CD4-positive, alpha-beta T cell treated with Interleukin-15 for 4 hours (primary cell): ENCODE data around the gene LRRC57.

Experiments
- DNase-seq: peaks from one replicate; pipeline ENCODE4 v3.0.0-alpha.2; 2020; ENCODE audit warnings: low spot score

Gene LRRC57

DNA sequence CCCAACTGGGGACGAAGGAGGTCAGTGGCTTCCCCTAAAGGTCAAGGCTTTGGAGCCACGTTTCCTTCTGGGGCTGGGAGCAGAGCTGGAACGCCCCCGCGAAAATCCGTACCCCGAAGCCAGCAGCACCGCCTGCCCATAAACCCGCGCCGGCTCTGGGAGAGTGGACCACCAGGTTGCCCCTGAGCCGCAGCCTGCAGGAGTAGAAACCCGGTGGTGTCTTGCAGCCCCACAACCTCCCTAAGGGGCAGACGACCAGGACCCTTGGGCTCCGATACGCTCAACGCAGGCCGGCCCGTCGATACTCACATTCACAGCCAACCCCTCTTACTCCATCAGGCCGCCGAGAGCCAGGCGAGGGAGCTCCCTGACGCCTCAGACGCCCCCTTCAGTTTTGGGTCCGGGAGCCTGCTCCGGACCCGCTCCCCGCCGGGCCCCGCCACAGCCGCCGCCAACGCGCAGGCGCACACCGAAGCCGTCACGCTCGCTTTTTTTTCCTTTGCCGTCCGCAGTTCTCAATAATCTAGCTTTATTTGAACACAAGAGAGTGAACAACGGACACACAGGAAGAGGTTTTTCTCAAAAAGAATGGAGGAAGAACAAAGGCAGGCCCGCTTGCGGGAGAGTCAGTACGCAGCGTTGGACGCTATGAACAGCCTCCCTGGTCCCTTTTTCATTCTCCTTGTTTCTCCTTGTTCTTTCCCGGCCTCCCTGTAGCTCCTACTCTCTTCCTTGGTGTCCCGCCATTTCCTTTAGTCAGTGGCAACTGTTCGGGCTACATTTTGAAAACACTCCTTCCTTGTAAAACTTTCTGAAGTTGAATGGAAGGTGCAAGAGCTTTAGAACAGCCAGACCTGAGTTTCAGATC, 57.7 kb downstream of the LRRC57 start, which contains the start of gene ZNF106:
TSS of gene ZNF106 (minus strand) at position 471 of the 868 bp plus-strand sequence. CDS start 18,852 bp downstream, outside the sequence.
- peak; percentile 92 for DNase-seq

DNA sequence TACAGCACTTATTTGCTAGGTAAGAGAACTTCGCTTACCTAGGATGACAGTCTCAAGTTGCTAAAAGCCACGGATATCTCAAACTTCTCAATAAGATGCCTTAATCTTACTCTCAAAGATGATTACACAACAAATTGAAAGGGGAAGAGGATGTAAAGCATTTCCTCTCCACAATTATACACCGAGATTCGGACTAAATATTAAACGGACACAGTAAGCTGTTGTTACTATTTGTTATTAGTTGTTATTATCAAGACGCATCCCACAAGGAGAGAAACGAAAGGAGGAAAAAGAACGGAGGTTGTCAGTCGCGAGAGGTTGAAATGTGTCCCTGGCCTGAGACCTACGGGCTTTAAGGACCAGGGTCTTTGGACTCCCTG, 58.3 kb downstream of the LRRC57 start:
- no peak for DNase-seq
